HepG2 (cell line): ENCODE results near the gene PHKB. TPM values are rescaled to one million over a fixed set of nuclear protein-coding genes. Genes with fewer than 3 reads are reported as not detected.

ENCODE experiments used
- ATAC-seq: fragments of 200-7000 bp; cut with Tn5 transposase; 3 replicates; pipeline ENCODE4 v1.9.1; 2020; ENCODE audit warnings: mild to moderate bottlenecking, moderate library complexity
- BruUV-seq: library from RNA; stranded (reverse); fragments of 400-500 nt; replicated peaks from 2 replicates; lab custom pipeline; 2021; lab: Mats Ljungman, UMichigan
- CTCF ChIA-PET: fragments of 300-600 bp; formaldehyde crosslinking; extraction: SDS; loops from one replicate; lab custom pipeline; 2021; ENCODE audit warnings: low total read pairs, inconsistent platforms, low intra/inter-chr PET ratio; lab: Yijun Ruan, JAX
- POLR2A ChIA-PET: fragments of 350-600 bp; sonication (Branson Sonifier 250); formaldehyde crosslinking; loops from one replicate; lab custom pipeline; 2020; ENCODE audit warnings: antibody characterized with exemption, inconsistent platforms; lab: Yijun Ruan, JAX
- DNase-seq: peaks from one replicate; pipeline ENCODE4 v3.0.0-alpha.2; 2015; ENCODE audit warnings: low spot score
- FAIRE-seq: peaks from 3 replicates; lab custom pipeline; 2011; peaks lifted over from hg19 to GRCh38; lab: Jason Lieb, UNC
- H2AFZ ChIP-seq: one replicate; pipeline ENCODE4 v1.6.1; 2011; ENCODE audit warnings: low read length, inconsistent platforms
- H3K27ac ChIP-seq: fragments of 300-600 bp; 3 replicates; pipeline ENCODE4 v1.8.0; 2011; ENCODE audit warnings: mixed run types, mild to moderate bottlenecking, mixed read lengths, low read length, inconsistent platforms; ENCODE audit not compliant: insufficient read depth; ENCODE audit errors: extremely low read length
- H3K27me3 ChIP-seq, 2 experiments: fragments of 200-600 bp in 1 of 2; 2 replicates in 1 of 2; 3 replicates in 1 of 2; pipeline versions ENCODE4 v1.6.0 to v1.8.0; 2011; ENCODE audit warnings: low read length in 2 of 2, mild to moderate bottlenecking in 2 of 2, moderate library complexity in 2 of 2, inconsistent platforms in 1 of 2; ENCODE audit not compliant: insufficient read depth in 2 of 2, control insufficient read depth in 1 of 2
- H3K36me3 ChIP-seq, 2 experiments: fragments of 200-600 bp in 1 of 2; replicated peaks in 1 of 2; 2 replicates in 1 of 2; 3 replicates in 1 of 2; pipeline versions ENCODE4 v1.5.1 to v1.8.0; 2011; ENCODE audit warnings: low read length in 2 of 2, inconsistent platforms in 1 of 2; ENCODE audit not compliant: insufficient read depth in 2 of 2, control insufficient read depth in 1 of 2
- H3K4me1 ChIP-seq: 2 replicates; pipeline ENCODE4 v1.5.1; 2012; ENCODE audit warnings: low read length, inconsistent platforms; ENCODE audit not compliant: insufficient read depth
- H3K4me2 ChIP-seq: 2 replicates; pipeline ENCODE4 v1.6.0; 2011; ENCODE audit warnings: low read depth, low read length, inconsistent platforms
- H3K4me3 ChIP-seq, 3 experiments: fragments of 200-600 bp in 1 of 3; sonication (generic), shearing (Covaris generic) in 1 of 3; replicated peaks in 1 of 3; 2 replicates each; pipeline ENCODE4 v1.5.1; 2011 to 2016; ENCODE audit warnings: low read length in 3 of 3, inconsistent platforms in 2 of 3, low read depth in 2 of 3, mild to moderate bottlenecking in 2 of 3, control low read depth in 1 of 3, mixed read lengths in 1 of 3; ENCODE audit not compliant: insufficient read depth in 1 of 3
- H3K79me2 ChIP-seq: one replicate; pipeline ENCODE4 v1.6.1; 2011; ENCODE audit warnings: low read length, inconsistent platforms; ENCODE audit not compliant: insufficient read depth
- H3K9ac ChIP-seq: 2 replicates; pipeline ENCODE4 v1.6.0; 2011; ENCODE audit warnings: mild to moderate bottlenecking, low read depth, low read length, inconsistent platforms; ENCODE audit not compliant: insufficient read depth
- H3K9me3 ChIP-seq: 2 replicates; pipeline ENCODE4 v1.5.1; 2012; ENCODE audit warnings: mild to moderate bottlenecking, low read length
- H4K20me1 ChIP-seq: 2 replicates; pipeline ENCODE4 v1.6.0; 2011; ENCODE audit warnings: inconsistent platforms, mild to moderate bottlenecking, low read length, moderate library complexity; ENCODE audit not compliant: insufficient read depth
- ADNP ChIP-seq: sonication (generic); formaldehyde crosslinking; IDR thresholded peaks from 2 replicates; pipeline ENCODE4 v1.4.0; 2020; ENCODE audit warnings: missing genetic modification reagents
- ASH2L ChIP-seq: fragments of 300-600, 200-600 bp; sonication (generic); IDR thresholded peaks from 2 replicates; pipeline ENCODE4 v1.7.0; 2017; ENCODE audit warnings: low read depth, mild to moderate bottlenecking, moderate library complexity, mixed read lengths, low read length; ENCODE audit not compliant: insufficient read length
- POLR2A ChIP-seq, 2 experiments: IDR thresholded peaks; 2 replicates each; pipeline ENCODE4 v1.6.1; 2011; ENCODE audit warnings: low read depth in 2 of 2, low read length in 2 of 2, mild to moderate bottlenecking in 1 of 2, moderate library complexity in 1 of 2; ENCODE audit not compliant: insufficient read depth in 1 of 2
- POLR2AphosphoS2 ChIP-seq: IDR thresholded peaks from 2 replicates; pipeline ENCODE4 v1.6.1; 2011; ENCODE audit warnings: low read depth, low read length, improper control_type of control experiment
- SIN3B ChIP-seq: fragments of 150-350 bp; IDR thresholded peaks from 2 replicates; pipeline ENCODE4 v1.6.1; 2014; ENCODE audit warnings: low read length
- YY1 ChIP-seq: IDR thresholded peaks from 2 replicates; pipeline ENCODE4 v1.6.1; 2011; ENCODE audit warnings: low read length, low read depth, moderate library complexity, mild to moderate bottlenecking; ENCODE audit not compliant: insufficient read depth, insufficient replicate concordance
- ZKSCAN5 ChIP-seq: sonication (generic); formaldehyde crosslinking; IDR thresholded peaks from 2 replicates; pipeline ENCODE4 v1.5.1; 2020; ENCODE audit warnings: mild to moderate bottlenecking, missing genetic modification reagents
- ZNF292 ChIP-seq: sonication (generic); formaldehyde crosslinking; IDR thresholded peaks from 2 replicates; pipeline ENCODE4 v1.8.1; 2022; ENCODE audit warnings: mild to moderate bottlenecking, low read depth, missing genetic modification reagents, borderline replicate concordance
- WGBS: methylation state at CpG from one replicate; pipeline ENCODE4 v1.1.6; 2017; ENCODE audit warnings: low lambda C conversion rate; 5-methylcytosine and 5-hydroxymethylcytosine counted together
- in situ Hi-C: cut with HindIII; loops from 2 replicates; pipeline ENCODE4 v1.10.0; 2017; ENCODE audit warnings: low pct_unique_long_range_greater_than_20kb; ENCODE audit not compliant: extremely low pct_ligation_motif_present
- intact Hi-C: fragments of 100-400 bp; cut with micrococcal nuclease; formaldehyde crosslinking; loops from one replicate; pipeline ENCODE4 v1.10.0; 2022; ENCODE audit not compliant: unreplicated experiment
- polyA plus RNA-seq, 8 experiments: library from polyadenylated mRNA; depleted of rRNA in 3 of 8; stranded (reverse) in 7 of 8; unstranded in 1 of 8; fragments of >200 nt; fragmentation: Illumina TruSeq in 4 of 8; extraction: Trizol in 4 of 8; gene quantifications; 2 replicates each; pipeline versions ENCODE4 v1.2.1 to v1.2.3, GENCODE V29; 2011 to 2016; ENCODE audit warnings: low read depth in 4 of 8, missing spikeins in 1 of 8, mixed read lengths in 1 of 8; ENCODE audit not compliant: insufficient read depth in 1 of 8
- total RNA-seq, 5 experiments: library from RNA; depleted of rRNA; stranded (reverse); fragments of >200 nt; fragmentation: Illumina TruSeq; extraction: Trizol; gene quantifications; 2 replicates each; pipeline ENCODE4 v1.2.3, GENCODE V29; 2016; ENCODE audit warnings: low read depth in 1 of 5
- TF ChIP-seq, protein P1 (sequence below): sonication (generic); formaldehyde crosslinking; IDR thresholded peaks from 2 replicates; pipeline ENCODE4 v1.5.0; 2020; ENCODE audit warnings: missing genetic modification reagents, mild to moderate bottlenecking, borderline replicate concordance
- TF ChIP-seq, protein P2 (sequence below), 2 experiments: sonication (generic) in 1 of 2; formaldehyde crosslinking in 1 of 2; IDR thresholded peaks; 2 replicates each; pipeline versions ENCODE4 v1.4.0 to v1.6.1; 2016 to 2020; ENCODE audit warnings: borderline replicate concordance in 1 of 2, low read depth in 1 of 2, mild to moderate bottlenecking in 1 of 2, missing genetic modification reagents in 1 of 2
- TF ChIP-seq, protein P3 (sequence below): sonication (generic); formaldehyde crosslinking; IDR thresholded peaks from 2 replicates; pipeline ENCODE4 v1.5.1; 2020; ENCODE audit warnings: mild to moderate bottlenecking, missing genetic modification reagents

The PHKB gene
- total and polyA plus RNA-seq, 2 of the 13 experiments (the other 11 are each of a cell fraction or from before 2014, with no cell fraction given): 66.0 to 80.8 TPM

GRCh38 chr16:47413041-47413440, 48.1 kb upstream of the PHKB start (continued):
- no peak for TF ChIP-seq POLR2A (IDR thresholded peaks at IDR 0.05; ENCODE audit: insufficient read depth in 1 of 2, low read depth in 2 of 2, low read length in 2 of 2)
- TF ChIP-seq YY1: no peak
- no peak for TF ChIP-seq ADNP (CRISPR knock-in tag)
- TF ChIP-seq, protein P1, sequence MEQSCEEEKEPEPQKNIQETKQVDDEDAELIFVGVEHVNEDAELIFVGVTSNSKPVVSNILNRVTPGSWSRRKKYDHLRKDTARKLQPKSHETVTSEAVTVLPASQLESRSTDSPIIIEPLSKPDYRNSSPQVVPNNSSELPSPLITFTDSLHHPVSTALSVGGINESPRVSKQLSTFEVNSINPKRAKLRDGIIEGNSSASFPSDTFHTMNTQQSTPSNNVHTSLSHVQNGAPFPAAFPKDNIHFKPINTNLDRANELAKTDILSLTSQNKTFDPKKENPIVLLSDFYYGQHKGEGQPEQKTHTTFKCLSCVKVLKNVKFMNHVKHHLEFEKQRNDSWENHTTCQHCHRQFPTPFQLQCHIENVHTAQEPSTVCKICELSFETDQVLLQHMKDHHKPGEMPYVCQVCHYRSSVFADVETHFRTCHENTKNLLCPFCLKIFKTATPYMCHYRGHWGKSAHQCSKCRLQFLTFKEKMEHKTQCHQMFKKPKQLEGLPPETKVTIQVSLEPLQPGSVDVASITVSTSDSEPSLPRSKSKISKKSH (CRISPR knock-in tag): no peak
- no peak for TF ChIP-seq ASH2L
- TF ChIP-seq POLR2AphosphoS2: no peak
- no peak for TF ChIP-seq ZNF292 (CRISPR knock-in tag)

GRCh38 chr16:47416869-47417268, 44.3 kb upstream of the PHKB start:
- CTCF ChIA-PET: no interaction called here
- in situ Hi-C loops: no loop called here
- ATAC-seq (no peak), DNase-seq (no peak), FAIRE-seq (no peak)
- Histone ChIP-seq H3K9ac (no peak overlapping the region), H3K9me3 (no peaks in the 10 kb centered on the region), H3K27ac (no peak overlapping the region), H3K4me3 (no peak overlapping the region), H3K4me2 (no peak overlapping the region), H3K79me2 (no peaks in the 10 kb centered on the region), H3K27me3 (no peaks in the 10 kb centered on the region), H4K20me1 (no peaks in the 10 kb centered on the region), H3K4me1 (no peaks in the 10 kb centered on the region), H3K36me3 (peaks cover under 1 to 15% of the 10 kb centered on the region in 2 experiments; a peak in 4 of 5 replicates), H2AFZ (no peak overlapping the region)
- no TSS peak for BruUV-seq
- intact Hi-C loops: no loop called here
- 89% methylated on average over 1 of the region's 1 CpG for WGBS
- TF ChIP-seq, protein P2, sequence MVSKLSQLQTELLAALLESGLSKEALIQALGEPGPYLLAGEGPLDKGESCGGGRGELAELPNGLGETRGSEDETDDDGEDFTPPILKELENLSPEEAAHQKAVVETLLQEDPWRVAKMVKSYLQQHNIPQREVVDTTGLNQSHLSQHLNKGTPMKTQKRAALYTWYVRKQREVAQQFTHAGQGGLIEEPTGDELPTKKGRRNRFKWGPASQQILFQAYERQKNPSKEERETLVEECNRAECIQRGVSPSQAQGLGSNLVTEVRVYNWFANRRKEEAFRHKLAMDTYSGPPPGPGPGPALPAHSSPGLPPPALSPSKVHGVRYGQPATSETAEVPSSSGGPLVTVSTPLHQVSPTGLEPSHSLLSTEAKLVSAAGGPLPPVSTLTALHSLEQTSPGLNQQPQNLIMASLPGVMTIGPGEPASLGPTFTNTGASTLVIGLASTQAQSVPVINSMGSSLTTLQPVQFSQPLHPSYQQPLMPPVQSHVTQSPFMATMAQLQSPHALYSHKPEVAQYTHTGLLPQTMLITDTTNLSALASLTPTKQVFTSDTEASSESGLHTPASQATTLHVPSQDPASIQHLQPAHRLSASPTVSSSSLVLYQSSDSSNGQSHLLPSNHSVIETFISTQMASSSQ (IDR thresholded peaks at IDR 0.05; ENCODE audit: low read depth): no peak
- TF ChIP-seq, protein P2 (CRISPR knock-in tag; IDR thresholded peaks at IDR 0.05; ENCODE audit: borderline replicate concordance): no peak
- TF ChIP-seq ADNP (CRISPR knock-in tag): no peak
- TF ChIP-seq, protein P3, sequence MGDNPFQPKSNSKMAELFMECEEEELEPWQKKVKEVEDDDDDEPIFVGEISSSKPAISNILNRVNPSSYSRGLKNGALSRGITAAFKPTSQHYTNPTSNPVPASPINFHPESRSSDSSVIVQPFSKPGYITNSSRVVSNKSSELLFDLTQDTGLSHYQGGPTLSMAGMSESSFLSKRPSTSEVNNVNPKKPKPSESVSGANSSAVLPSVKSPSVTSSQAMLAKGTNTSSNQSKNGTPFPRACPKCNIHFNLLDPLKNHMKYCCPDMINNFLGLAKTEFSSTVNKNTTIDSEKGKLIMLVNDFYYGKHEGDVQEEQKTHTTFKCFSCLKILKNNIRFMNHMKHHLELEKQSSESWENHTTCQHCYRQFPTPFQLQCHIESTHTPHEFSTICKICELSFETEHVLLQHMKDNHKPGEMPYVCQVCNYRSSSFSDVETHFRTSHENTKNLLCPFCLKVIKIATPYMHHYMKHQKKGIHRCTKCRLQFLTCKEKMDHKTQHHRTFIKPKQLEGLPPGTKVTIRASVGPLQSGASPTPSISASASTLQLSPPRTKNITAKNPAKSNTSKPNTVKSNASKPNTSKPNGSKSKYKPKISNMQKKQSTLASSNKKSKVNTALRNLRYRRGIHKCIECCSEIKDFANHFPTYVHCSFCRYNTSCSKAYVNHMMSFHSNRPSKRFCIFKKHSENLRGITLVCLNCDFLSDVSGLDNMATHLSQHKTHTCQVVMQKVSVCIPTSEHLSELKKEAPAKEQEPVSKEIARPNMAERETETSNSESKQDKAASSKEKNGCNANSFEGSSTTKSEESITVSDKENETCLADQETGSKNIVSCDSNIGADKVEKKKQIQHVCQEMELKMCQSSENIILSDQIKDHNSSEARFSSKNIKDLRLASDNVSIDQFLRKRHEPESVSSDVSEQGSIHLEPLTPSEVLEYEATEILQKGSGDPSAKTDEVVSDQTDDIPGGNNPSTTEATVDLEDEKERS (CRISPR knock-in tag): no peak
- TF ChIP-seq SIN3B: no peak
- TF ChIP-seq ZKSCAN5 (CRISPR knock-in tag): no peak
- POLR2A ChIA-PET: no interaction called here
